GM23248 (cell line): ENCODE data around the gene CAMKMT.

Experiments
- EZH2 ChIP-seq: fragments of 200-600 bp; sonication (generic); IDR thresholded peaks from 2 replicates; pipeline ENCODE4 v1.6.1; 2018; ENCODE audit warnings: antibody characterized with exemption, mild to moderate bottlenecking; ENCODE audit not compliant: insufficient read depth, poor library complexity, severe bottlenecking
- EZH2phosphoT487 ChIP-seq: fragments of 200-600 bp; sonication (generic); IDR thresholded peaks from 2 replicates; pipeline ENCODE4 v1.6.1; 2018; ENCODE audit warnings: antibody characterized with exemption, moderate library complexity, mild to moderate bottlenecking, low read depth; ENCODE audit not compliant: insufficient read depth

- no peak for TF ChIP-seq EZH2
- TF ChIP-seq EZH2phosphoT487: no peak
Observed at GRCh38 chr2:44547718-44548117, 186.0 kb downstream of the CAMKMT start.
